ENCODE data around the gene PDGFRB. TPM values are rescaled to one million over a fixed set of nuclear protein-coding genes. Genes with fewer than 3 reads are reported as not detected.
A peak's percentile ranks its signal among the peaks of the same experiment; 100 is the strongest.

PDGFRB gene
- total and polyA plus RNA-seq, 9 of the 15 experiments (the other 6 are each of a cell fraction or from before 2014, with no cell fraction given) = 0.01 to 1.5 (median 0.09) TPM; not detected in 3

- 0 out of 2 replicates have a peak, but pooled peaks have one; percentile 64 for TF ChIP-seq NR2C2 (CRISPR knock-in tag; IDR thresholded peaks at IDR 0.05)
- peak; percentile 86 for TF ChIP-seq NR2C2 (tag; IDR thresholded peaks at IDR 0.05)
- TF ChIP-seq CBX5 (IDR thresholded peaks at IDR 0.05; ENCODE audit: borderline replicate concordance, low read depth) = no peak
- TF ChIP-seq ESRRA (IDR thresholded peaks at IDR 0.05; ENCODE audit: borderline replicate concordance, low read depth) = peak; percentile 52; the same call in 1 of the 2 replicates
- peak; percentile 47; the same call in 1 of the 2 replicates for TF ChIP-seq AFF4 (CRISPR knock-in tag; IDR thresholded peaks at IDR 0.05)
- TF ChIP-seq ARID2 (IDR thresholded peaks at IDR 0.05) = peak; percentile 80
- no peak for TF ChIP-seq ZNF445 (CRISPR knock-in tag; IDR thresholded peaks at IDR 0.05; ENCODE audit: low read depth)
- peak; percentile 56 for TF ChIP-seq BHLHE40 (IDR thresholded peaks at IDR 0.05; ENCODE audit: low read length)
- no peak for TF ChIP-seq GTF2A2 (tag; IDR thresholded peaks at IDR 0.05)
- no peak for TF ChIP-seq TCF7L2 (IDR thresholded peaks at IDR 0.05; ENCODE audit: low read depth, low read length)
- peak; percentile 94 for TF ChIP-seq SMC3 (conservative IDR thresholded peaks at IDR 0.05; ENCODE audit: insufficient read depth, low read depth, low read length)
- no peak for TF ChIP-seq BDP1 (IDR thresholded peaks at IDR 0.05; ENCODE audit: insufficient read depth, insufficient read length)
- peak; percentile 95 for TF ChIP-seq CEBPG (CRISPR knock-in tag; IDR thresholded peaks at IDR 0.05)
- TF ChIP-seq CEBPG (tag; conservative IDR thresholded peaks at IDR 0.05 in 1 of 2, IDR thresholded peaks at IDR 0.05 in 1 of 2) = peak; percentile 90 to 92
- peak; percentile 70 for TF ChIP-seq USF1 (CRISPR knock-in tag; IDR thresholded peaks at IDR 0.05)
- peak; percentile 42; the same call in 1 of the 2 replicates for TF ChIP-seq JUND (IDR thresholded peaks at IDR 0.05; ENCODE audit: borderline replicate concordance, low read depth, low read length)
- peak; percentile 36; the same call in 2 of the 3 replicates for TF ChIP-seq JUND (tag; IDR thresholded peaks at IDR 0.05; ENCODE audit: borderline replicate concordance, low read depth, low read length)
- TF ChIP-seq CXXC5 (CRISPR knock-in tag; IDR thresholded peaks at IDR 0.05) = peak; percentile 49
Observed at GRCh38 chr5:150129813-150130492, 25.7 kb downstream of the PDGFRB start (continued).
